ENCODE data around the gene ZBTB8OS.

Gene ZBTB8OS

GRCh38 chr1:32606565-32607371 lies 43.6 kb downstream of the ZBTB8OS start:
- no peak for DNase-seq

GRCh38 chr1:32605711-32606424 lies 44.5 kb downstream of the ZBTB8OS start:
- DNase-seq = no peak

GRCh38 chr1:32600034-32600433 lies 50.3 kb downstream of the ZBTB8OS start:
- DNase-seq = no peak

DNA sequence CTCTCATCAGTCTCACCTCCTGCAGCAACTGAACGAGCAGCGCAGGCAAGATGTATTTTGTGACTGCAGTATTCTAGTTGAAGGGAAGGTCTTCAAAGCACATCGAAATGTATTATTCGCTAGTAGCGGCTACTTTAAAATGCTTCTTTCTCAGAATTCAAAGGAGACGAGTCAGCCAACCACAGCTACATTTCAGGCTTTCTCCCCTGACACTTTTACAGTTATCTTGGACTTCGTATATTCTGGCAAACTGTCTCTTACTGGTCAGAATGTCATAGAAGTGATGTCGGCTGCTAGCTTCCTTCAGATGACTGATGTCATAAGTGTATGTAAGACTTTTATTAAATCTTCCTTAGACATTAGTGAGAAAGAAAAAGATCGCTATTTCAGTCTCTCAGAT lies 57.4 kb downstream of the ZBTB8OS start:
- no peak for DNase-seq

DNA sequence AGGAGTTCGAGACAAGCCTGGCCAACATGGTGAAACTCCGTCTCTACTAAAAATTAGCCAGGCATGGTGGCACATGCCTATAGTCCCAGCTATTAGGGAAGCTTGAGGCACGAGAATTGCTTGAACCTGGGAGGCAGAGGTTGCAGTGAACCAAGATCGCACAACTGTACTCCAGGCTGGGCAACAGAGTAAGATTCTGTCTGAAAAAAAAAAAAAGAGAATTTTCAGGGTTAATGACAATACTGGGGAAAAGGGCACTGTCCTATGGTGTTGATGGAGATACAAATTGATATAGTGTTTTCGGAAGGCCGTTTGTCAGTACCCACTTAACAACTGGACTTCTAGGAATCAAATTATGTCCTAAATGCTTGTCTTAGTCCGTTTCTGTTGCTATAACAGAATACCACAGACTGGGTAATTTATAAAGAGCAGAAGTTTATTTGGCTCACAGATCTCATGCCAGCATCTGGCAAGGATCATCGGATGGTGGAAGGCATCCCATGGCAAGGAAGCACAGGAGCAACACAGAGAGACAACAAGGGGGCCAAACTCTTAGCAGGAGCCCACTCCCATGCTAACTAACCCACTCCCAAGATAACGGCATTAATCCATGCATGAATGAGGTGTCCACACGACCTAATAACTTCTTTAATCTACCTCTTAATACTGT lies 69.9 kb downstream of the ZBTB8OS start:
- no peak for DNase-seq
